Nephron (organoid): ENCODE results near the gene BSX.

Experiments
- H3K27ac Mint-ChIP-seq, 3 experiments: 2 replicates each; pipeline ENCODE4 v1.8.0; 2020; ENCODE audit warnings: mixed read lengths in 3 of 3, mild to moderate bottlenecking in 2 of 3, moderate library complexity in 1 of 3
- H3K27me3 Mint-ChIP-seq: 2 replicates; pipeline ENCODE4 v1.8.0; 2021; ENCODE audit warnings: low read depth, mild to moderate bottlenecking, moderate library complexity, mixed read lengths
- H3K36me3 Mint-ChIP-seq: 2 replicates; pipeline ENCODE4 v1.8.0; 2020; ENCODE audit warnings: low read depth, mixed read lengths
- H3K4me1 Mint-ChIP-seq: 2 replicates; pipeline ENCODE4 v1.8.0; 2020; ENCODE audit warnings: mixed read lengths
- H3K4me3 Mint-ChIP-seq, 3 experiments: 2 replicates each; pipeline ENCODE4 v1.8.0; 2020; ENCODE audit warnings: mild to moderate bottlenecking in 3 of 3, mixed read lengths in 3 of 3, moderate library complexity in 2 of 3
- H3K9me3 Mint-ChIP-seq: 2 replicates; pipeline ENCODE4 v1.8.0; 2020; ENCODE audit warnings: mixed read lengths
- TF ChIP-seq, protein P1 (sequence below), 3 experiments: fragments of 200-600 bp; sonication (generic); IDR thresholded peaks; one replicate each; pipeline ENCODE4 v1.5.0; 2021; ENCODE audit warnings: antibody characterized with exemption in 3 of 3; ENCODE audit not compliant: unreplicated experiment in 3 of 3

Gene BSX

DNA sequence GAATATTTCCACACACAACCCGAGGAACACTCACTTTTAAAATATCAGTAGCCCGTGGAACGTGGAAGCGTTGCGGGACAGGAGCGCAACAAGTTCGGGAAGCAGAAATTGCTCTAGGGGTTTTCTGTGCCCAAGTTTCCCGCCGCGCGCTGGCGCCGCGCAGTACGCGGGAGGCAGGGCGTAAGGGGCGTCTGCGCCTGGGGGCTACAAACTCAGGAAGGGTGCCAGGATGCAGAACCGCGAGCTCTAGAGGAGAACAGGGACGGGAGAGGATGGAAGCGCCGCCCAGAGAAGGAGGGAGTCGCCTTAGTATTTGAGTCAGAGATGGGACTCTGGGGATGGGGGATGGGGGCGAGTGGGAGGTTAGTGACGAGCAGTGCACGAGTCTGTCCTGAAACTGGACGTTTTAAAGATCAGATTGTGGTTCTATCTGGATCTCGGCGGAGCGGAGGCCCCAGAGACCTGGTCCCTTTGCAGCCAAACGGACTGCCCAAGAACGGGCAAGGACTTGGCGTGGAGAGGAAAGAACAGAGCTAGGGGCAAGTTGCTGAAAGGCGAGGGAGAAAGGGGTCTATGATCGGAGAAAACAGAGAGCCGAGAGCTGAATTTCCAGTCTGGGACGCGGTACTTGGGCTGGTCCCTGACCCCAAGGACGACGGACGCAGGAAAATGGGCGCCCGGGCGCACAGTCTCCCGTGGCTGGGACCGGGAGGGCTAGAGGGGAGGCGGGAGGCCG is 4.7 kb downstream of the BSX start:
- H3K9me3 Mint-ChIP-seq, result peaks cover 9% of the 10 kb centered on the region
- peaks cover 100% of the 10 kb centered on the region for H3K27me3 Mint-ChIP-seq
- peaks cover 3% of the 10 kb centered on the region for H3K36me3 Mint-ChIP-seq
- H3K4me3 Mint-ChIP-seq, result peak overlapping the region; percentile 65 to 75 (median 73)
- H3K27ac Mint-ChIP-seq, result no peak overlapping the region
- TF ChIP-seq, protein P1, sequence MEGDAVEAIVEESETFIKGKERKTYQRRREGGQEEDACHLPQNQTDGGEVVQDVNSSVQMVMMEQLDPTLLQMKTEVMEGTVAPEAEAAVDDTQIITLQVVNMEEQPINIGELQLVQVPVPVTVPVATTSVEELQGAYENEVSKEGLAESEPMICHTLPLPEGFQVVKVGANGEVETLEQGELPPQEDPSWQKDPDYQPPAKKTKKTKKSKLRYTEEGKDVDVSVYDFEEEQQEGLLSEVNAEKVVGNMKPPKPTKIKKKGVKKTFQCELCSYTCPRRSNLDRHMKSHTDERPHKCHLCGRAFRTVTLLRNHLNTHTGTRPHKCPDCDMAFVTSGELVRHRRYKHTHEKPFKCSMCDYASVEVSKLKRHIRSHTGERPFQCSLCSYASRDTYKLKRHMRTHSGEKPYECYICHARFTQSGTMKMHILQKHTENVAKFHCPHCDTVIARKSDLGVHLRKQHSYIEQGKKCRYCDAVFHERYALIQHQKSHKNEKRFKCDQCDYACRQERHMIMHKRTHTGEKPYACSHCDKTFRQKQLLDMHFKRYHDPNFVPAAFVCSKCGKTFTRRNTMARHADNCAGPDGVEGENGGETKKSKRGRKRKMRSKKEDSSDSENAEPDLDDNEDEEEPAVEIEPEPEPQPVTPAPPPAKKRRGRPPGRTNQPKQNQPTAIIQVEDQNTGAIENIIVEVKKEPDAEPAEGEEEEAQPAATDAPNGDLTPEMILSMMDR (IDR thresholded peaks at IDR 0.05; ENCODE audit: unreplicated experiment in 3 of 3), result no peak
- H3K4me1 Mint-ChIP-seq, result peaks cover 26% of the 10 kb centered on the region

DNA sequence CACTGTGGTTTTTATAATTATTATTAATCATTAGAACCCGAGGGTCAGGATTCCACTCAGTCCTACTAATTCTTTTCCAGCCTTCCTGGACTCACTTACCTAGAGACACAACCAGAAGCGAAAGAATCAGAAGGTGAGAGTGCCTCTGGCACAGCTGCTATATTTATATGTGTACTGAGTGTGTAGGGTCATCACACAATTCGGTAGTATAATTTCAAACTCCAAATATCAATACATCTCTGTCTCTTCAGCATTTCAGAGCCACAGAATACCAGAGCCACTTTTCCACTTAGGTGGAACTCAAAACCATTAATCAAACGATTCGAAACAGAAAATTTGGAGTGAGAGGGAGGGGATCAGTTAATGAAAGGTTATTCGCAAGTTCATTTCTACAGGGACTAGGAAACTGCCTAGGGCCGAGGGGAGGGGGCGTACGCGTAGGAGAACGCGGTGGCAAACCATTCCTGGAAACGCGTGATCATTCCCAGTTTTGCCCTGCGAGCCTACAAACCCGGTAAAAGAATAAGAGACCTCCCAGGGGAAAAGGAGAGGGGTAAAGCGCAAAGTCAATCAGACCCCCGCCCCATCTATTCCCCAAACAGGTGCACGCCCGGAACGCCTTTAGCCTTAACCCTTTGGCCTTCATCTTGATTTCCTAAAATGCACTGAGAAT is 5.4 kb downstream of the BSX start:
- H3K9me3 Mint-ChIP-seq, result peaks cover 9% of the 10 kb centered on the region
- H3K4me3 Mint-ChIP-seq, result peak overlapping the region; percentile 65 to 75 (median 73)
- peaks cover 100% of the 10 kb centered on the region for H3K27me3 Mint-ChIP-seq
- peaks cover 3% of the 10 kb centered on the region for H3K36me3 Mint-ChIP-seq
- no peak overlapping the region for H3K27ac Mint-ChIP-seq
- peaks cover 26% of the 10 kb centered on the region for H3K4me1 Mint-ChIP-seq
- TF ChIP-seq, protein P1 (IDR thresholded peaks at IDR 0.05; ENCODE audit: unreplicated experiment in 3 of 3), result no peak

DNA sequence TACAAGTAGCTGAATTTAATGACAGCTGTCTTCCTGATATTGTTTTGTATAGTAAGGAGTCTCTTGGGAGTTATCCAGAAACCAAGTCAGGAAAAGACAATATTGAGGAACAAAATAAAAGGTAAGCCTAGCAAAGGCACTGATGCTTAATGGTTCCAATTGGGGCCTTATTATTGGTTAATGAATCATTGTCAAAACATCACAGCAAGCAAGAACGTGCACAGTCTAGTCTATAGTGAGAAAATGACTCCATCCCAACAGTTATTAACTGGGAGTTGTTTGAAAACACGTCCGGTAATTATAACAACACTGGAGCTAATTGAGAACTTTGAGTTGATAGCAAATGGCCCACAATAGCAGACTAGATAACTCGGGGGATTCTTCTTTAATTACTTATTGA is 17.7 kb downstream of the BSX start:
- peaks cover 56% of the 10 kb centered on the region for H3K27me3 Mint-ChIP-seq
- H3K4me3 Mint-ChIP-seq, result no peak overlapping the region
- H3K4me1 Mint-ChIP-seq, result no peaks in the 10 kb centered on the region
- H3K9me3 Mint-ChIP-seq, result peaks cover 3% of the 10 kb centered on the region
- H3K36me3 Mint-ChIP-seq, result no peaks in the 10 kb centered on the region
- H3K27ac Mint-ChIP-seq, result no peak overlapping the region
- TF ChIP-seq, protein P1 (IDR thresholded peaks at IDR 0.05; ENCODE audit: unreplicated experiment in 3 of 3), result no peak

DNA sequence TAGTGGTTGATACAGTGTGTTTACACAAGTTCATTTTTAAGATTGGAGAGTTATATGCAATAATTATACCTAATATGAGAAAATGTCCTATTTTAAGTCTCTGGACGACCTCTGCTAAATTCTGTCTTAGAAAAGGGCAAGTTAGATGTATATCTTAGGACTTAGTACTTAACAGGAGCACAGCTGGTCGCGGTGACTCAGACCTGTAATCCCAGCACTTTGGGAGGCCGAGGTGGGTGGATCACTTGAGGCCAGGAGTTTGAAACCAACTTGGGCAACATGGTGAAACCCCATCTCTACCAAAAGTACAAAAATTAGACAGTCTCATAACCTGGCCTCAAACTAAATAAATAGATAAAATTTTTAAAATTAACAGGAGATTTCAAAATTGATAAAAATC is 27.2 kb downstream of the BSX start:
- no peak overlapping the region for H3K27ac Mint-ChIP-seq
- no peak overlapping the region for H3K4me3 Mint-ChIP-seq
- no peaks in the 10 kb centered on the region for H3K9me3 Mint-ChIP-seq
- H3K36me3 Mint-ChIP-seq, result peaks cover 7% of the 10 kb centered on the region
- TF ChIP-seq, protein P1 (IDR thresholded peaks at IDR 0.05; ENCODE audit: unreplicated experiment in 3 of 3), result no peak
- H3K4me1 Mint-ChIP-seq, result no peaks in the 10 kb centered on the region
- peaks cover 13% of the 10 kb centered on the region for H3K27me3 Mint-ChIP-seq

DNA sequence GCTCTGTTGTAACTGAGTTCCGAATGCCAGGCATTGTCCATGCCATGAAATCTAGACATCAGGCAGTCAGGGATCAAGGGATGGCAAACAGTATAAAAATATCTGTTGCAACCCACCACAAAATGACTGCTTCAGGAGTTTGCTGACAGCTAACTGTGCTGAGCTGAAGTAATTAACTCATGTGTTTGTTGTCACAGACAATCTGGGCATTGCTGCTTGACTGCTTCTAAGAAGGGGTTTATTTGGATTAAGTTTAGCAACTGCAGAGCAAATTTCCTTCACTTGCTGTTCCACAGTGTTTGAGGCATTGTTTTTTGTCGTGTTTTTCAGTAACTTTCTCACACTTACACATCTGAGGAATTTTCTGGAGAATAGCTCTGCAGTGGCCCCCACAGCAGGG is 30.4 kb downstream of the BSX start:
- TF ChIP-seq, protein P1 (IDR thresholded peaks at IDR 0.05; ENCODE audit: unreplicated experiment in 3 of 3), result no peak
- Mint-ChIP-seq H3K9me3 (no peaks in the 10 kb centered on the region), H3K27me3 (peaks cover 16% of the 10 kb centered on the region), H3K4me1 (no peaks in the 10 kb centered on the region), H3K4me3 (no peak overlapping the region), H3K36me3 (peaks cover 20% of the 10 kb centered on the region), H3K27ac (peak overlapping the region in 1 of 3 experiments; percentile 66)
